HCT116 (cell line): ENCODE results near the gene SCN1A.

Source experiments
- CTCF ChIP-seq, 3 experiments: fragments of 200-600 bp in 1 of 3; sonication (generic) in 1 of 3; IDR thresholded peaks in 2 of 3; conservative IDR thresholded peaks in 1 of 3; 2 replicates each; pipeline ENCODE4 v1.5.1; 2012 to 2017; ENCODE audit warnings: low read depth in 2 of 3, low read length in 2 of 3, antibody characterized with exemption in 1 of 3, borderline replicate concordance in 1 of 3, control low read depth in 1 of 3, mild to moderate bottlenecking in 1 of 3, mixed read lengths in 1 of 3, mixed run types in 1 of 3, moderate library complexity in 1 of 3; ENCODE audit not compliant: insufficient read depth in 1 of 3
- EGR1 ChIP-seq: IDR thresholded peaks from 2 replicates; pipeline ENCODE4 v1.6.1; 2012; ENCODE audit warnings: low read depth
- EZH2 ChIP-seq: fragments of 200-600 bp; sonication (generic); IDR thresholded peaks from 2 replicates; pipeline ENCODE4 v1.6.1; 2017; ENCODE audit warnings: antibody characterized with exemption, mixed run types
- EZH2phosphoT487 ChIP-seq: fragments of 200-600 bp; IDR thresholded peaks from 2 replicates; pipeline ENCODE4 v1.6.1; 2018; ENCODE audit warnings: antibody characterized with exemption, borderline replicate concordance
- JUND ChIP-seq: IDR thresholded peaks from 2 replicates; pipeline ENCODE4 v1.6.1; 2012
- MAX ChIP-seq: IDR thresholded peaks from 2 replicates; pipeline ENCODE4 v1.6.1; 2012
- POLR2A ChIP-seq: IDR thresholded peaks from 2 replicates; pipeline ENCODE4 v1.7.0; 2011; ENCODE audit warnings: borderline replicate concordance; ENCODE audit not compliant: insufficient read depth, insufficient read length; ENCODE audit errors: extremely low read depth
- POLR2AphosphoS5 ChIP-seq: IDR thresholded peaks from 2 replicates; pipeline ENCODE4 v1.6.1; 2011; ENCODE audit warnings: mild to moderate bottlenecking, low read depth, low read length, moderate library complexity
- REST ChIP-seq: IDR thresholded peaks from 2 replicates; pipeline ENCODE4 v1.6.1; 2012; ENCODE audit warnings: low read depth
- SIN3A ChIP-seq: IDR thresholded peaks from 2 replicates; pipeline ENCODE4 v1.6.1; 2012; ENCODE audit warnings: low read depth
- TCF7L2 ChIP-seq: IDR thresholded peaks from 2 replicates; pipeline ENCODE4 v1.7.0; 2011; ENCODE audit warnings: borderline replicate concordance, inconsistent platforms; ENCODE audit not compliant: insufficient read depth, insufficient read length; ENCODE audit errors: extremely low read depth
- YY1 ChIP-seq: IDR thresholded peaks from 2 replicates; pipeline ENCODE4 v1.6.1; 2011; ENCODE audit warnings: low read length, low read depth, moderate library complexity, mild to moderate bottlenecking; ENCODE audit not compliant: insufficient replicate concordance; ENCODE audit errors: extremely low read depth
- ZBTB33 ChIP-seq: IDR thresholded peaks from 2 replicates; pipeline ENCODE4 v1.6.1; 2011; ENCODE audit warnings: mild to moderate bottlenecking, low read length, moderate library complexity; ENCODE audit not compliant: insufficient replicate concordance; ENCODE audit errors: extremely low read depth
- TF ChIP-seq, protein P1 (sequence below): IDR thresholded peaks from 2 replicates; pipeline ENCODE4 v1.6.1; 2012

GRCh38 chr2:166118180-166118579 lies 9.6 kb downstream of the SCN1A start:
- TF ChIP-seq CTCF (IDR thresholded peaks at IDR 0.05 in 2 of 3, conservative IDR thresholded peaks at IDR 0.05 in 1 of 3; ENCODE audit: borderline replicate concordance in 1 of 3, insufficient read depth in 1 of 3, low read depth in 2 of 3, low read length in 2 of 3) (no peak), SIN3A (no peak), EZH2phosphoT487 (no peak), TCF7L2 (no peak), POLR2A (no peak), POLR2AphosphoS5 (no peak), EGR1 (no peak), JUND (no peak), EZH2 (no peak), YY1 (no peak), REST (no peak), MAX (no peak), ZBTB33 (no peak)
- TF ChIP-seq, protein P1, sequence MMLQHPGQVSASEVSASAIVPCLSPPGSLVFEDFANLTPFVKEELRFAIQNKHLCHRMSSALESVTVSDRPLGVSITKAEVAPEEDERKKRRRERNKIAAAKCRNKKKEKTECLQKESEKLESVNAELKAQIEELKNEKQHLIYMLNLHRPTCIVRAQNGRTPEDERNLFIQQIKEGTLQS, result no peak
